ENCODE measurements around the gene LEMD2.

The LEMD2 gene

GRCh38 chr6:33742837-33743236 lies 46.1 kb downstream of the LEMD2 start:
- DNase-seq: no peak

DNA sequence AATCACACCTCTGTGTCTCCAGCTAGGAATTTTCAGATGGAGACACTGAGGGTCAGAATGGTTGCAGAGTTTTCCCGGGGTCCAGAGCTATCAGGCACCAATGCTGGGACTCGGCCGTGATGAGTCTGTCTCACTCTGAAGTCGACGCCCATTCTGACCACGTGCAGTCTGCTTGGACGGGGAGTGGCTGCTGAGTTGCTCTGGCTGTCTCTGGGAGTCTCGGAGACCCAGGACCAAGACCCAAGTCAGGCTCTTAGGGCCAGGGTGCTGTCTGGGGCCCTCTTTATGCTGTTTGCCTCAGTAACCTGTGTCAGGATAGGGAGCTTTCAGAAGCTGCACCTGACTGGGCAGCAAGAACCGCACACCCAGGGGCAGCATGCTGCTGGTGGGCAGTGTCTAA lies 46.8 kb downstream of the LEMD2 start:
- DNase-seq: no peak

GRCh38 chr6:33740794-33741193 lies 48.1 kb downstream of the LEMD2 start:
- DNase-seq: no peak

- no peak for DNase-seq
Measured at GRCh38 chr6:33740204-33740608, 48.7 kb downstream of the LEMD2 start.

DNA sequence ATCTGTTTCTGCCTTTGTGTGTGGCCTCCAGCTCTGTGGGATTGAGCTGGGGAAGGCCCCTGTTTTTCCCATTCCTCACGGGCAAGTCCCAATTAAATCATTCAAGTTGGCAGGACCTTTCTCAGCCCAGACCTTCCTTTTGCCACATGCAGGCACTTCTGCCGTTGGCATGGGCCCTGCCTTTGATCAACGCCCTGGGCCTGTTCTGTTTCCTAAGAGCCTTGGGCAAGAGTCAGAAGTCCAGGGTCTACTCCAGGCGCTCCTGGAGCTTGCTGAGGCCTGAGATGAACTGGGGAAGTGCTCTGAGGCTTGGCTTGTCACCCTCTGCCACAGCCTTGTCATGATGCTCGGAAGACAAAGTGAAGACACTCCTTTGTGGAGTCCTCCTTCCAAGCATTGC lies 49.4 kb downstream of the LEMD2 start:
- DNase-seq: no peak

DNA sequence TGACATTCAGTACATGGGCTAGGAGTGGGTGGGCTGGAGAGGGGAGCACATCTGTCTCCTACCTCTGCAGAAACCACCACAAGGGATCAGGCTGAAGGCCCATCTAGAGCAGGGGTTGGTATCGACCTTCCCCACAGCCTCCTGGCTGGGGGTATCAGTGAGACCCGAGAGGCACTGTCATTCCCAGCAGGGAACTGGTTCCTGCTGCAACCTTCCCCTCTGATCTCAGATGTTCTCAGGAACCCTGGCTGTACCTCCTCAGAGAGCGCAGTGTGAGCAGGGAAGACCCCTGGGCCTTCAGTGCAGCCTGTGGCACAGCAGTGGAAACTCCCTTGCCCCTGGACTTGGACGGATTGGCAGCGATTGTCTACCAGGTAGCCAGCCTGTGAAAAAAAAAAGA lies 50.1 kb downstream of the LEMD2 start:
- no peak for DNase-seq

DNA sequence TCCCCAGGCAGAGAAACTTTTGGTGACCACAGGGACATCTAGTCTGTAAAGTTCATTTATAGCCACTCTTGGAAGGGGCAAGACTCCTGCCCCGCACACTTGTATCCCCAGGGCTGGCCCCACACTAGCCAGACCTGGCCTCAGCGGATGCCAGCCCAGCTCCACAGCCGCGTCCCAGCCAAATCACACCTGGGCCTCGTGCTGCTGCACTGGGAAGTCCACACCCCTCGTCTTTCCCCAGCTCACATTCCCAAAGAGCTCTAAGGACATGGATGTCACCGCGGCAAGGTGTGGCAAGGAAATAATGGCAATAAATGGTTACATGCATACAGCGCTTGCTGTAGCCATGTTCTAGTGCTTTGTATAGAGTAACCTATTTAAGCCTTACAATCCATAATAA lies 50.8 kb downstream of the LEMD2 start:
- DNase-seq: no peak

DNA sequence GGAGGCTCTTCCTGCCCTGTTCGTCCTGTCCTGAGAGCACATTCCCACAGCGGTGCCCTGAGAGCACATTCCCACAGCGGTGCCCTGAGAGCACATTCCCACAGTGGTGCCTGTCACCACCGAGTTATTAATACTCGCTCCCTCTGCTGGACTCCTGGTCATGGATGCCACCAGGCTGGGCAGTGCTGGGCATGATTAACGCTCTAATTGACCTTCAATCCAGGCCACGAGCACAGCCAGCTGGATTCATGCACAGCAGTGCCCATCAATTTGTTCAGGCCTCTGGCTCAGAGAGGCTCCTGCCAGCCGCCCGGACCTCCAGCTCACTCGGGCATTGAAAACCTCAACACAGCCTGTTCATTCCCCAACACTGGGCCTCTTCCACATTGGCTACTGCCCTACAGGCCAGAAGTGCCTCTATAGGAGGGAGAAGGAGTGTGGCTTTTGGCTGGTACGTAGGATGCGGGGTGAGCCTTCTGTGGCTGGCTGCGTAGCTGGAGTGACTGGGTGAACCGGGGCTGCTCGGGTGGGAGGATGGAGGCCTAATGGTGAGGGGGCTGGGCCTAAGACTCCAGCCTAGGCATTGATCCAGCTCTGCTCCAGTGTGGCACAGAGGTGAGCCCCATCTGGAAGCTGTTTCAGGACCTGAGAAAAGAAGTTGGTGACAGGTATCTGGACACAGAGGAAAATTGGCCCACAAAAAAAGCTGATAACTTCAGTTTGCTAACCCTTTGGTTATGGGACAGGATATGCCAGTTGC lies 51.5 kb downstream of the LEMD2 start:
- no peak for DNase-seq

DNA sequence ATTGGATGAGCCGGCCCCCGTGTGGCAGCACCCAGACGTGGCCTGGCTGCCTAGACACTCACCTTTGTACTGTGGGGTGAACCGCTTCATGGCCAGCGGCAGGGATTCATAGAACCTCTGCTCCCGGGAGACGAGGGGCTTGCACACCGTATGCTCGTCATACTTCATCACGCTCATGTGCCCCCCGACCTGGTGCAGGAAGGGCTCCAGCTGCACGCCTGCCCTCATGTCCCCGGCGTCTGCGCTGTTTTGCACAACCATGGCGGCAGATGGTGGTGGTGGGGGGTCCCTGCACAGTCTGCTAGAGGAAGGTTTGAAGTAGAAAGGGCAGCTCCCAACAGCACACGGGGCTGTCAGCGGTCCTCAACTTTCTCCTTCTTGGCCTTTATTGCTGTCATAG lies 53.7 kb downstream of the LEMD2 start:
- no peak for DNase-seq

DNA sequence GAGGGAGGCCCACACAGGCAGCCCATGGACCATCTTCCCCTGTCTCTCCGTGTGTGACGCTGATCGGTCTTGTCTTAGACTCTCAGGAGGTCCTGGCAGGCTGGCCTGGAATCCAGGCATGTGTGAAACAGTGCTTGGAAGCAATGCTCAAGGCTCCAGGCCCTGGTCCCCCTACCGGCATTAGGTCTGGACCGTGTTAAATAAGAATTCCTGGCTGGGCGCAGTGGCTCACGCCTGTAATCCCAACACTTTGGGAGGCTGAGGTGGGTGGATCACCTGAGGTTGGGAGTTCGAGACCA lies 55.3 kb downstream of the LEMD2 start:
- DNase-seq: no peak

- no peak for DNase-seq
Measured at GRCh38 chr6:33732817-33733708, 55.9 kb downstream of the LEMD2 start.

DNA sequence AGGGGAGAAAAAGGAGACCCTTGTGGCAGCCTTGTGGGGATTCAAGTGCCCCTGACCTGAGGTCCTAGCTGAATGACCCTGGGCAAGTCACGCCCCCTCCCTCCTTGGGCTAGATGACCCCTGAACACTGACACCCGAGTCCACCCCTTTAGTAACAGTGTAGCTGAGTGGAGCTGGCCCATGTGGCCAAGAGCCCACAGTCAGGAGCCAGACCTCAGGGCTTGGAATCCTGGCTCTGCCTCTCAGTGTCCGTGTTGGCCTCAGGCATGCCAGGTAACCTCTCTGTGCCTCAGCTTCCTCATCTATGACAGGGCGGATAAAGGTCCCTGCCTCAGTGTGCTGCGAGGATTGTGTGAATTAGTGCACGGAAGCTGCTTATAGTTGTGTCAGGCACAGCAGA lies 56.5 kb downstream of the LEMD2 start:
- DNase-seq: no peak

DNA sequence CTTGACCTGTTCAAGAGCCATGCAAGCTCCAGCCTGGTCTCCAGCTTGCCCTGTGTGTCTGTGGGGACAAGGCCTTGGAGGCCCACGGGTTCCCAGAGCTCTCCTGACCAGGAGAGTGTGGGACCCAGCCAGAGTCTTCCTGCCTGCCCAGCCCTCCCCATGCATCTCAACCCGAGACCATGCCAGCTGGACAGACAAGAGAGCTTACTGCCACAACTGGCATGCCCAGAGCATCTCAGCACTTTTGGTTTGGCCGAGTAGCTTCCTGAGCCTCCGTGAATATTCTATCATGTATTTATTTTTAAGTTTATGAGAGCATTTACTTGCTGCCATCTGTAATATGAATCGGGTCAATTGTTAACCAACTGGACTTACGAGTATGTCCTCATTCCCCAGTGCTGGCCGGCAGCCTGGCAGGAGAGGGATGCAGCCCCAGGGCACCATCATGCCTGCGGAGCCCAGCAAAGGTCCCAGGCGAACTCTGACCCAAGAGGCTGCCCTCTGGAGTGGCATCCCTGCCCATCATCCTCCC lies 57.1 kb downstream of the LEMD2 start:
- DNase-seq: no peak

DNA sequence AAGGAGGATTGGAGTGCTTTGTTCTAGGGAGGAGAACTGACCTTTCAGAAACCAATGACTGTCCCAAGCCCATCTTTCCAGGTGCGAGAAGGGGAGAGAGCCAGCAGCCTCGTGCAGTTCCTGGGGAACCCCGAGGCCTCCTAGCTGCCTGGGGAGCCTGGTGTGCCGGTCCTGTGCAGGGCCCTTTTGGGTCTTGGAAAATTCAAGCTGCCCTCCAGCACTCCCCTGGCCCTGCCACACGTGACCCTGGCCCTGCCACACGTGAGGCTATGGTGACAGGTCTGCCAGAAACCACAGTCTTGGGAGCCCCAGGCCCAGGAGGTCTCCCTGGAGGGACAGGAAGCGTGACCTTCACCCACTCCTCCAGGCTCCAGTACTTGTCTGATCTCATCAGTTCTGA lies 57.9 kb downstream of the LEMD2 start:
- DNase-seq: no peak

DNA sequence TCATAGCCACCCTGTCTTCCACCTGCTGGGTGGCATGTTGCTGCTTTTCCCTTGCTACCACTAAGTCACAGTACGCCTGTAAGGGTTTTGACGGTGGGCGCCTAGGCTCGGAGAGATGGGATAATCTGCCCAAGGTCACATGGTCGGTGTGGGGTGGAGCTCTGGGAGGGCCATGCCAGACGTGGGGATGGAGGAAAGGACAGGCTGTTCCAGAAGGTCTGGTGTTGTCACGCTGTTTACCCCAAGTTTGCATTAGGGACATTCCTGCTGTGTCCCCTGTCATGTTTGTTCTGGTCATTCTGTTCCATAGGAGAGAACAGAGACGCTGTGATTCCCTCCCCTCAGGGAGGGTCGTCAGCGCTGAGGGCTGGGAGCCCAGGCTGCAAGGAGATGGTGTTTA lies 58.3 kb downstream of the LEMD2 start:
- no peak for DNase-seq

DNA sequence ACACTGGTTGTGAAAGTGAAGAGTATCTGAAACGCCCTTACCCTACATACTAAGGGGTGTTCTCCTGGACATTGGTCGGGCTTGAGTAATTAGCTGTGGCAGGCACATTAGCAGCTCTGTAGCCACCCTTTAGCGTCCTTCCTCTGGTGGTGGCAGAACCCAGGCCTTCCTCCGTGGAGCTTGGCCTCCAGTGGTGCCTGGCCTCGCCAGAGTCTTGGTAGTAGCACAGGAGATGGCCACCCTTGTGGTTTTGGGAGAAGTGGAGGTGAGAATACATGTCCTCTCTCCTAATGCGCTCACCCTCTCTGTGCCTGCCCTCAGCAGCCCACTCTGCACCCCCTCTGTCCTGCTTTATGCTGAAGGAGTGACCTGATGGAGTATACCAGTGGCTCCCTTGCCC lies 59.9 kb downstream of the LEMD2 start:
- DNase-seq: no peak

DNA sequence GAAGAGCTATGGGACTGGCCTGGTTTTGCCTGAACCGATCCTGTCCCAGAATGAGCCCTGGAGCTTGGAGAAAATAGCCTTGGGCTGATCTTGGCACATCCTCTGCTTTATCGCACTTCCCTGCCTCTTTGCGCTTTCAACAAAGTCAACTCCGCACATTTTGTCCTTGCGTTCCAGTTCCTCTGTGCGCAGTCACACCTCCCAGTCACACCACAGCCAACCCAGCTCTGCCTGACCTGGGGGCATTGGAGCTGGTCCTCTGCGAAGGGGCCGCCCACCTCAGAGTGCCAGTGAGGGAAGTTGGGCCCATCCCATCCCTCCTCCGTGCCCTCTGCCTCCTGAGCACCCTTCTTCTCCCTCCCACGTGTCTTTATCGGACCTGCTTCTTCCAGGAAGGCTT lies 60.5 kb downstream of the LEMD2 start:
- no peak for DNase-seq

GRCh38 chr6:33727932-33728331 lies 61.0 kb downstream of the LEMD2 start:
- DNase-seq: peak in 3 of 51 donors; percentile 20 to 29 (median 21)

GRCh38 chr6:33727126-33727525 lies 61.8 kb downstream of the LEMD2 start:
- no peak for DNase-seq

DNA sequence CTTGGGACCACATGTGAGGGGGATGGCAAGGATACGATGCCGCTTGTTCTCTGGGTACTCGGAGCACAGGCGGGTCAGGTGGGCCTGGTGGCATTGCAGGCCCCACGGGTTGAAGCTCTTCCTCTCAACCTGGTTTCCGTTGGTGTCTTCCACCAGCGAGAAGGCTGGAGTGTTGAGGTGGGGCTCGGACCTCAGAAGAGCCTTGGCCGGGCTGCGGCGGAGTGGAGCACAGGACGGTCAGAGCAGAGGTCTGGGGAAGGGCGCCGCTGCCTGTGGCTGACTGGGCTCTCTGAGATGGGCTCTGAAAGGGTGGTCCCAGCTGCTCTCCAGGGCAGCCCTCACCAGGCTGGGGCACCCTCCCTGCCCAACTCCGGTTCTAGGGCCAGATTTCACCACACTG lies 62.2 kb downstream of the LEMD2 start:
- no peak for DNase-seq

DNA sequence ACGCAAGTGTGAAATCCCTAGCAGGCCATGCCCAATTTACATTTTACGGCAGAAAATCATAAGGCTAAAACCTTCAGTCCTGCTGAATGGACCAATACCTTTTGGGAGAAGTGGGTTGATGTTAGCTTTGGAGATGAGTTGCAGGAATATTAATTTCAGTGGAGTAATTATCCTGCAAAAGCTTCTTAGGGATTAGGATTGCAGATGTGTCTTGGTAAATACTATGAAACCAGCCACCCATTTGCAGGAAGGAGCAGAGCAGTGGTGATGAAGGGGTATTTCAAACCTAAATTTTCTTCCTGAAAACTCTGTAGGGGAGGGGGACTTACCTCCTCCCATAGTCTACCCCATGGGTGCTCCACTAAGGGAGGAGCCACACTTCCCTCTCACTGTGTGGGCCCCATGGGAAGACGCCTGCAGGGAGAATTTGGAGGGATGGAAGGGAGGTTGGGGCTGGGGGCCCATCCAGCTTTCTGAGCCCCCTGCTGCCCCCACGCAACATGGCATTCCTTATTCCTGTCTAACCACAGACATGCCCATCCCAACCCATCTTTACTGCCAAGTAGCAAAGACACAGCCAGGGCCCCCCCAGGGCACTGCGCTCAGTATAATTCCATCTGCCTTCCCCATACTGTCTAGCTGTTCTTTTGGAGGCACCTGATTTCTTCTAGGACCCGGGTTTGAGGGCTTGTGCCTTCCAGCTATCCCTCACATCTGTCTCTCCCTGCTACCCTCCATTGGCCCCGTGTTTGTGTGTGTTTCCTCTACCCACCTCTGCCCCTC lies 62.8 kb downstream of the LEMD2 start:
- no peak for DNase-seq

DNA sequence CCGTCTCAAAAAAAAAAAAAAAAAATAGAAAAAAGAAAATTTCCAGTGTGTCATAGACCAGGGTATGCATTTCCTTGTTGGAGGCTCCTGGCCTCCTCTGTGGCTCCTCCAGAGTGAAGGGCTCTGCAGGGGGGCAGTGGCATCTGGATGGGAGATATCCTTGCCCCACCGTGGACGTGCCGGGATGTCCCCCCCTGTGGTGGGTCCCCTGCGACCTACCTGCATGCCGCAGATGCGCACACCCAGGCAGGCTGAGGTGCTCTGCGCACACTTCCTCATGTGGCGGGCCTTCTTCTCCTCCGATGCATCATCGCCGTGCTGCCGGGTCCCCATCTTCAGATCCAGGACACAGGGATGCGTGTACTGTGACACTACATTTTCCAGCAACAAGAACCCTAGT lies 63.7 kb downstream of the LEMD2 start:
- DNase-seq: no peak
